Measurements from ENCODE around the gene TCEAL3.

GRCh38 chrX:103613362-103613890 lies 5.7 kb downstream of the TCEAL3 start:
- TF ChIP-seq CTCF (IDR thresholded peaks at IDR 0.05; ENCODE audit: insufficient read depth, low read depth, low read length) (no peak), EZH2 (IDR thresholded peaks at IDR 0.05; ENCODE audit: insufficient read depth, low read length) (no peak)
